NCI-H2107 (cell line): ENCODE measurements around the gene TRIM49B.
"Not testable (repeated sequence)": the region's sequence is repeated elsewhere in the genome, so short reads cannot be mapped to it uniquely, and the experiment has no call there.

ENCODE experiments used
- DNase-seq: peaks from one replicate; lab custom pipeline; 2025; lab: John Stamatoyannopoulos, UW

Gene TRIM49B

GRCh38 chr11:49028523-49028922 is at the start of gene TRIM49B:
Gene TRIM49B (plus strand): TSS chr11:49028823. CDS start chr11:49031600, 2,777 bp downstream.
- DNase-seq: not testable (repeated sequence)

- not testable (repeated sequence) for DNase-seq
Observed at GRCh38 chr11:48983785-48984184, 44.8 kb upstream of the TRIM49B start, which contains the start of gene TRIM51G. Gene TRIM51G (minus strand): TSS chr11:48983885. CDS start chr11:48981695, 2,190 bp downstream.

- DNase-seq: not testable (repeated sequence)
Observed at GRCh38 chr11:49048229-49048628, 19.6 kb downstream of the TRIM49B start.

- DNase-seq: not testable (repeated sequence)
Observed at GRCh38 chr11:49049821-49050220, 21.2 kb downstream of the TRIM49B start.

- not testable (repeated sequence) for DNase-seq
Observed at GRCh38 chr11:49059012-49059411, 30.4 kb downstream of the TRIM49B start, which contains the start of gene TRIM64C. Gene TRIM64C (minus strand): TSS chr11:49059112. CDS start chr11:49059112, 0 bp downstream.

- DNase-seq: not testable (repeated sequence)
Observed at GRCh38 chr11:49069897-49070296, 41.3 kb downstream of the TRIM49B start.
